H9 (cell line): ENCODE results near the gene RUVBL1. TPM values are rescaled to one million over a fixed set of nuclear protein-coding genes. Genes with fewer than 3 reads are reported as not detected.

ENCODE experiments used
- DNase-seq: peaks from one replicate; pipeline ENCODE4 v3.0.0-alpha.2; 2017
- H2AFZ ChIP-seq: one replicate; pipeline ENCODE4 v1.6.1; 2013; ENCODE audit warnings: mild to moderate bottlenecking, low read length, control low read depth, moderate library complexity
- H2AK5ac ChIP-seq: 2 replicates; pipeline ENCODE4 v1.6.1; 2013; ENCODE audit warnings: low read length, control low read depth, mixed read lengths; ENCODE audit not compliant: insufficient read length
- H2BK120ac ChIP-seq: one replicate; pipeline ENCODE4 v1.6.1; 2013; ENCODE audit warnings: low read depth, mild to moderate bottlenecking, low read length, control low read depth, inconsistent platforms; ENCODE audit not compliant: poor library complexity, severe bottlenecking
- H2BK12ac ChIP-seq: 2 replicates; pipeline ENCODE4 v1.6.1; 2013; ENCODE audit warnings: low read length, control low read depth, mixed read lengths, low read depth; ENCODE audit not compliant: insufficient read length
- H2BK15ac ChIP-seq: 2 replicates; pipeline ENCODE4 v1.6.1; 2013; ENCODE audit warnings: low read depth, low read length, control low read depth
- H2BK20ac ChIP-seq: one replicate; pipeline ENCODE4 v1.6.1; 2013; ENCODE audit warnings: low read depth, mild to moderate bottlenecking, low read length, control low read depth, inconsistent platforms; ENCODE audit not compliant: poor library complexity, severe bottlenecking
- H2BK5ac ChIP-seq: 2 replicates; pipeline ENCODE4 v1.6.1; 2013; ENCODE audit warnings: low read length, control low read depth, mixed read lengths; ENCODE audit not compliant: insufficient read length
- H3K14ac ChIP-seq: 2 replicates; pipeline ENCODE4 v1.6.1; 2013; ENCODE audit warnings: low read length, control low read depth; ENCODE audit not compliant: insufficient read depth
- H3K18ac ChIP-seq: 2 replicates; pipeline ENCODE4 v1.6.1; 2013; ENCODE audit warnings: low read depth, mild to moderate bottlenecking, mixed read lengths, low read length, control low read depth; ENCODE audit not compliant: insufficient read length
- H3K23ac ChIP-seq: 2 replicates; pipeline ENCODE4 v1.6.1; 2013; ENCODE audit warnings: low read length, control low read depth, mixed read lengths, low read depth; ENCODE audit not compliant: insufficient read length
- H3K23me2 ChIP-seq: 2 replicates; pipeline ENCODE4 v1.6.1; 2013; ENCODE audit warnings: low read depth, mild to moderate bottlenecking, mixed read lengths, low read length, control low read depth; ENCODE audit not compliant: insufficient read length, poor library complexity, severe bottlenecking
- H3K27ac ChIP-seq: 2 replicates; pipeline ENCODE4 v1.5.1; 2013; ENCODE audit warnings: low read length, control low read depth, mixed read lengths, low read depth; ENCODE audit not compliant: insufficient read length
- H3K27me3 ChIP-seq: 2 replicates; pipeline ENCODE4 v1.6.1; 2013; ENCODE audit warnings: low read length, control low read depth, inconsistent platforms; ENCODE audit not compliant: insufficient read depth
- H3K4ac ChIP-seq: 2 replicates; pipeline ENCODE4 v1.6.1; 2013; ENCODE audit warnings: low read depth, mild to moderate bottlenecking, control low read depth, inconsistent platforms, low read length, moderate library complexity
- H3K4me1 ChIP-seq: 2 replicates; pipeline ENCODE4 v1.6.1; 2013; ENCODE audit warnings: low read length, control low read depth, inconsistent platforms; ENCODE audit not compliant: insufficient read depth
- H3K4me2 ChIP-seq: 2 replicates; pipeline ENCODE4 v1.6.1; 2013; ENCODE audit warnings: low read length, control low read depth, mixed read lengths; ENCODE audit not compliant: insufficient read length, insufficient read depth
- H3K56ac ChIP-seq: 2 replicates; pipeline ENCODE4 v1.6.1; 2013; ENCODE audit warnings: low read depth, mild to moderate bottlenecking, mixed read lengths, low read length, control low read depth; ENCODE audit not compliant: insufficient read length
- H3K79me1 ChIP-seq: 2 replicates; pipeline ENCODE4 v1.6.1; 2013; ENCODE audit warnings: low read depth, mild to moderate bottlenecking, moderate library complexity, low read length, control low read depth, inconsistent platforms; ENCODE audit not compliant: insufficient read depth, poor library complexity, severe bottlenecking
- H3K79me2 ChIP-seq: 2 replicates; pipeline ENCODE4 v1.6.1; 2013; ENCODE audit warnings: low read length, control low read depth, inconsistent platforms; ENCODE audit not compliant: insufficient read depth
- H3K9ac ChIP-seq: 2 replicates; pipeline ENCODE4 v1.6.1; 2013; ENCODE audit warnings: low read length, control low read depth, mixed read lengths; ENCODE audit not compliant: insufficient read length; ENCODE audit errors: extremely low read depth
- H3K9me3 ChIP-seq: one replicate; pipeline ENCODE4 v1.6.1; 2013; ENCODE audit warnings: low read depth, low read length, inconsistent platforms; ENCODE audit not compliant: control insufficient read depth
- H3T11ph ChIP-seq: one replicate; pipeline ENCODE4 v1.6.1; 2013; ENCODE audit warnings: mild to moderate bottlenecking, low read length, control low read depth, inconsistent platforms
- H4K20me1 ChIP-seq: one replicate; pipeline ENCODE4 v1.6.1; 2013; ENCODE audit not compliant: control insufficient read depth, insufficient read length, insufficient read depth
- H4K5ac ChIP-seq: 2 replicates; pipeline ENCODE4 v1.6.1; 2013; ENCODE audit warnings: low read depth, mild to moderate bottlenecking, mixed read lengths, low read length, control low read depth; ENCODE audit not compliant: insufficient read length
- H4K8ac ChIP-seq: replicated peaks from 2 replicates; pipeline ENCODE4 v1.6.1; 2013; ENCODE audit warnings: low read length, control low read depth, mixed read lengths, low read depth; ENCODE audit not compliant: insufficient read length
- H4K91ac ChIP-seq: 2 replicates; pipeline ENCODE4 v1.6.1; 2013; ENCODE audit warnings: low read depth, mild to moderate bottlenecking, moderate library complexity, mixed read lengths, low read length, control low read depth; ENCODE audit not compliant: insufficient read length
- H3K27ac Mint-ChIP-seq, 3 experiments: 2 replicates in 2 of 3; 3 replicates in 1 of 3; pipeline ENCODE4 v1.8.0; 2020 to 2021; ENCODE audit warnings: mixed read lengths in 3 of 3, mild to moderate bottlenecking in 1 of 3, moderate library complexity in 1 of 3
- H3K27me3 Mint-ChIP-seq: 2 replicates; pipeline ENCODE4 v1.8.0; 2021; ENCODE audit warnings: low read depth, mild to moderate bottlenecking, moderate library complexity, mixed read lengths
- H3K36me3 Mint-ChIP-seq, 3 experiments: 2 replicates in 2 of 3; 3 replicates in 1 of 3; pipeline ENCODE4 v1.8.0; 2020 to 2021; ENCODE audit warnings: low read depth in 3 of 3, mixed read lengths in 3 of 3; ENCODE audit not compliant: insufficient read depth in 1 of 3
- H3K4me1 Mint-ChIP-seq, 2 experiments: 2 replicates each; pipeline ENCODE4 v1.8.0; 2020; ENCODE audit warnings: mixed read lengths in 2 of 2
- H3K4me3 Mint-ChIP-seq, 2 experiments: 2 replicates in 1 of 2; 3 replicates in 1 of 2; pipeline ENCODE4 v1.8.0; 2020 to 2021; ENCODE audit warnings: mild to moderate bottlenecking in 2 of 2, mixed read lengths in 2 of 2, moderate library complexity in 1 of 2
- H3K9me3 Mint-ChIP-seq, 2 experiments: 2 replicates in 1 of 2; 3 replicates in 1 of 2; pipeline ENCODE4 v1.8.0; 2020; ENCODE audit warnings: mild to moderate bottlenecking in 2 of 2, mixed read lengths in 2 of 2, moderate library complexity in 1 of 2
- WGBS: extraction: QIAGEN DNeasy Blood & Tissue Kit; methylation state at CpG from one replicate; pipeline ENCODE4 v1.1.7; 2013; ENCODE audit warnings: missing lambda C conversion rate, low lambda C conversion rate, mixed read lengths; ENCODE audit not compliant: insufficient read length; ENCODE audit errors: extremely low coverage; 5-methylcytosine and 5-hydroxymethylcytosine counted together
- total RNA-seq: library from RNA; stranded (reverse); gene quantifications from 2 replicates; pipeline ENCODE4 v1.2.1, GENCODE V29; 2021
- TF ChIP-seq, protein P1 (sequence below): fragments of 200-600 bp; sonication (generic); conservative IDR thresholded peaks from 3 replicates; pipeline ENCODE4 v1.8.0; 2021; ENCODE audit warnings: antibody characterized with exemption, mild to moderate bottlenecking

Gene RUVBL1
- total RNA-seq, 1 experiment from 2014 or later = 99.6 TPM

DNA sequence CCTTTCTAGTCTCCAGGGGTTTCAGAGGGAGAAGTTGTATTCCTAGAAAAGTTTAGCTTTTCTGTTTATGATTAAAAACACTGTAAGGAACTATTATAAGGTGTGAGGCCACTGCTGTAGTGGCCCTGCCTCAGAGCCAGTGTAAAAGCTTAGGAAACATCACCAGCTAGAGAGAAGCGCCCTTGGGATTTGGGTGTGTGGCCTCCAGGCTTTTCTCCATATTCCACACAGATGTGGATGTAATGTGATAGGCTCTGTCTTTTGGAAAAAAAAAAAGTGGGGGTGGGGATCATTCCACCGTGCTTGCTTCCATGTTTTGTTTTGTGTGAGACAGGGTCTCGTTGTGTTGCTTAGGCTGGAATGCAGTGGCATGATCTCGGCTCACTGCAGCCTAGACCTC lies 57.5 kb downstream of the RUVBL1 start:
- Mint-ChIP-seq H3K9me3 (no peaks in the 10 kb centered on the region), H3K36me3 (peaks cover 65 to 95% (median 90%) of the 10 kb centered on the region in 3 experiments), H3K27me3 (peaks cover 1% of the 10 kb centered on the region; the same call in 1 of the 2 replicates), H3K27ac (no peak overlapping the region), H3K4me3 (no peak overlapping the region), H3K4me1 (no peaks in the 10 kb centered on the region)
- Histone ChIP-seq H2BK20ac (no peak overlapping the region), H3T11ph (no peak overlapping the region), H2BK5ac (no peak overlapping the region), H3K79me2 (no peaks in the 10 kb centered on the region), H2BK15ac (no peak overlapping the region), H3K23me2 (no peaks in the 10 kb centered on the region), H3K27me3 (no peaks in the 10 kb centered on the region), H4K8ac (no peak overlapping the region), H3K9me3 (no peaks in the 10 kb centered on the region), H2AFZ (no peak overlapping the region), H3K79me1 (no peaks in the 10 kb centered on the region), H4K5ac (no peak overlapping the region), H3K18ac (no peak overlapping the region), H3K4me2 (no peak overlapping the region), H4K91ac (no peak overlapping the region), H2BK120ac (no peak overlapping the region), H4K20me1 (no peaks in the 10 kb centered on the region), H3K23ac (no peak overlapping the region), H3K4ac (no peak overlapping the region), H3K27ac (no peak overlapping the region), H2BK12ac (no peak overlapping the region), H3K14ac (no peak overlapping the region), H3K4me1 (no peaks in the 10 kb centered on the region), H3K56ac (no peak overlapping the region), H2AK5ac (no peak overlapping the region), H3K9ac (no peak overlapping the region)
- no CpG with 5 or more reads among the region's 4 CpGs for WGBS
- TF ChIP-seq, protein P1, sequence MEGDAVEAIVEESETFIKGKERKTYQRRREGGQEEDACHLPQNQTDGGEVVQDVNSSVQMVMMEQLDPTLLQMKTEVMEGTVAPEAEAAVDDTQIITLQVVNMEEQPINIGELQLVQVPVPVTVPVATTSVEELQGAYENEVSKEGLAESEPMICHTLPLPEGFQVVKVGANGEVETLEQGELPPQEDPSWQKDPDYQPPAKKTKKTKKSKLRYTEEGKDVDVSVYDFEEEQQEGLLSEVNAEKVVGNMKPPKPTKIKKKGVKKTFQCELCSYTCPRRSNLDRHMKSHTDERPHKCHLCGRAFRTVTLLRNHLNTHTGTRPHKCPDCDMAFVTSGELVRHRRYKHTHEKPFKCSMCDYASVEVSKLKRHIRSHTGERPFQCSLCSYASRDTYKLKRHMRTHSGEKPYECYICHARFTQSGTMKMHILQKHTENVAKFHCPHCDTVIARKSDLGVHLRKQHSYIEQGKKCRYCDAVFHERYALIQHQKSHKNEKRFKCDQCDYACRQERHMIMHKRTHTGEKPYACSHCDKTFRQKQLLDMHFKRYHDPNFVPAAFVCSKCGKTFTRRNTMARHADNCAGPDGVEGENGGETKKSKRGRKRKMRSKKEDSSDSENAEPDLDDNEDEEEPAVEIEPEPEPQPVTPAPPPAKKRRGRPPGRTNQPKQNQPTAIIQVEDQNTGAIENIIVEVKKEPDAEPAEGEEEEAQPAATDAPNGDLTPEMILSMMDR = no peak
- no peak for DNase-seq
